OCI-LY1 (cell line): ENCODE results near the gene NKAIN4.

Experiments used
- EZH2 ChIP-seq: fragments of 200-600 bp; sonication (generic), shearing (Covaris generic); IDR thresholded peaks from 2 replicates; pipeline ENCODE4 v1.8.0; 2017; ENCODE audit warnings: borderline replicate concordance, mixed run types, mild to moderate bottlenecking, antibody characterized with exemption, low read length, moderate library complexity, mixed read lengths
- TF ChIP-seq, protein P1 (sequence below): fragments of 200-600 bp; sonication (generic), shearing (Covaris generic); IDR thresholded peaks from 2 replicates; pipeline ENCODE4 v1.5.1; 2017; ENCODE audit warnings: mild to moderate bottlenecking, antibody characterized with exemption, low read length, moderate library complexity, mixed read lengths

DNA sequence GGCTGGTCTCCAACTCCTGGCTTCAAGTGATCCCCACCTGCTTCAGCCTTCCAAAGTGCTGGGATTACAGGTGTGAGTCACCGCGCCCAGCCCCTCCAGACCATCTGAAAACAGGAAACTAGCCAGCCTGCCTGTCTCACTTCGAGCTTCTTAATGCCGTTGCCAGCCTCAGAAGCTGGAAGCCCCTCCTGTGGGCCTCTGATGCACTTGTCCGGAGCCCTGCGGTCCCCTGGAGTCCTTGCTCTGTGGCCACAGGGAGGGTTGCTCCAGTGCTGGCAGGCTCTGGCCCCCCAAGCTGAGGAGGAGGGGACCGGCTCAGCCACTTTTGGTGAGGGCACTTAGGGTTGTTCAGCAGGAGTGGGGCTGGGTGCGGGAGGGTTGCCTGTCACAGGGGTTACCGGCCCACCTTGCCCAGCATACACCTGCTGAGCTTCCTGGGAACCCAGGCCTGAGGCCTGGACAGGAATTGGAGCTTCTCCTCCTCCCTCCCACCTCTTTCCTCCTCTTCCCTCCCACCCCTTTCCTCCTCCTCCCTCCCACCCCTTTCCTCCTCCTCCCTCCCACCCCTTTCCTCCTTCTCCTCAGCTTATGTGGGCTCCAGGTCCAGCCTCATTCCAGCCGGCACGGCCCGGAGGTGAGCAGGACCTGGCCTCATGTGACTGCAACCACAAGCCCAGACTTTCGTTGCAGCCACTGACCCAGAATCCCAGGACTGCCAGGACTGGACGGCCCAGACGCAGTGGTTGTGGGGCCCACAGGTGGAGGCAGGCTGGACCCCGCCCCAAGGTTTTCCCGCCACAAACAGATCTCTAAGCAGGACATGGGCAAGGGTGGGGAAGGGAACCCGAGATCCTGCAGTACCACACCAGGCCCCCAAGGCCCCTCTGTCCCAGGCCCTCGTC, 28.0 kb downstream of the NKAIN4 start:
- TF ChIP-seq, protein P1, sequence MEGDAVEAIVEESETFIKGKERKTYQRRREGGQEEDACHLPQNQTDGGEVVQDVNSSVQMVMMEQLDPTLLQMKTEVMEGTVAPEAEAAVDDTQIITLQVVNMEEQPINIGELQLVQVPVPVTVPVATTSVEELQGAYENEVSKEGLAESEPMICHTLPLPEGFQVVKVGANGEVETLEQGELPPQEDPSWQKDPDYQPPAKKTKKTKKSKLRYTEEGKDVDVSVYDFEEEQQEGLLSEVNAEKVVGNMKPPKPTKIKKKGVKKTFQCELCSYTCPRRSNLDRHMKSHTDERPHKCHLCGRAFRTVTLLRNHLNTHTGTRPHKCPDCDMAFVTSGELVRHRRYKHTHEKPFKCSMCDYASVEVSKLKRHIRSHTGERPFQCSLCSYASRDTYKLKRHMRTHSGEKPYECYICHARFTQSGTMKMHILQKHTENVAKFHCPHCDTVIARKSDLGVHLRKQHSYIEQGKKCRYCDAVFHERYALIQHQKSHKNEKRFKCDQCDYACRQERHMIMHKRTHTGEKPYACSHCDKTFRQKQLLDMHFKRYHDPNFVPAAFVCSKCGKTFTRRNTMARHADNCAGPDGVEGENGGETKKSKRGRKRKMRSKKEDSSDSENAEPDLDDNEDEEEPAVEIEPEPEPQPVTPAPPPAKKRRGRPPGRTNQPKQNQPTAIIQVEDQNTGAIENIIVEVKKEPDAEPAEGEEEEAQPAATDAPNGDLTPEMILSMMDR, result no peak
- no peak for TF ChIP-seq EZH2
